ENCODE results near the gene LRRC10B.

The LRRC10B gene

GRCh38 chr11:61553373-61554171 lies 45.0 kb downstream of the LRRC10B start:
- Histone ChIP-seq H3K4ac (ENCODE audit: low read length) (no peak overlapping the region), H2BK12ac (ENCODE audit: low read length) (peak overlapping the region; percentile 14), H3K23ac (ENCODE audit: low read depth, low read length, poor library complexity) (peak overlapping the region; percentile 75), H3K4me1 (ENCODE audit: control insufficient read depth in 2 of 2, insufficient read depth in 1 of 2, low read depth in 1 of 2, low read length in 2 of 2) (peaks cover 6 to 20% of the 10 kb centered on the region in 2 donors), H3K14ac (ENCODE audit: low read length) (peak overlapping the region; percentile 63), H4K8ac (ENCODE audit: low read depth, low read length) (no peak overlapping the region), H2BK15ac (ENCODE audit: low read length) (no peak overlapping the region), H4K91ac (ENCODE audit: low read depth, low read length, poor library complexity) (no peak overlapping the region), H3K4me3 (ENCODE audit: low read length in 2 of 2) (no peak overlapping the region), H3K27ac (replicated peaks; ENCODE audit: low read length) (no peak overlapping the region), H3K27me3 (ENCODE audit: control insufficient read depth in 3 of 3, insufficient read depth in 3 of 3, low read depth in 1 of 3, low read length in 3 of 3) (peaks cover 0 to 69% (median 19%) of the 10 kb centered on the region in 3 experiments), H3K36me3 (replicated peaks in 1 of 2; ENCODE audit: control insufficient read depth in 2 of 2, insufficient read depth in 2 of 2, low read length in 2 of 2) (no peaks in the 10 kb centered on the region), H3K9ac (ENCODE audit: low read depth, low read length, poor library complexity) (peak overlapping the region; percentile 15), H2AK5ac (ENCODE audit: low read depth, low read length) (peak overlapping the region; percentile 66), H3K79me1 (ENCODE audit: low read depth, low read length) (no peaks in the 10 kb centered on the region), H2AFZ (ENCODE audit: low read length) (no peak overlapping the region), H3K4me2 (ENCODE audit: insufficient read depth, low read length, poor library complexity, severe bottlenecking) (no peak overlapping the region), H3K18ac (ENCODE audit: low read length) (peak overlapping the region; percentile 93), H2BK120ac (ENCODE audit: low read depth, low read length) (peak overlapping the region; percentile 42), H3K9me3 (replicated peaks in 1 of 2; ENCODE audit: control insufficient read depth in 2 of 2, insufficient read depth in 1 of 2, low read depth in 1 of 2, low read length in 2 of 2) (no peaks in the 10 kb centered on the region), H2BK5ac (ENCODE audit: low read length) (no peak overlapping the region)
- no peak for DNase-seq (ENCODE audit: low spot score)
- no CpG with 5 or more reads among the region's 15 CpGs for WGBS, 2 donors (ENCODE audit: extremely low coverage in 2 of 2, insufficient read length in 2 of 2, insufficient replicate concordance in 1 of 2)

GRCh38 chr11:61554172-61554988 lies 45.8 kb downstream of the LRRC10B start:
- H4K91ac ChIP-seq (ENCODE audit: low read depth, low read length, poor library complexity) = peak overlapping the region; percentile 53
- peak overlapping the region; percentile 66 for H2AK5ac ChIP-seq (ENCODE audit: low read depth, low read length)
- no peaks in the 10 kb centered on the region for H3K79me1 ChIP-seq (ENCODE audit: low read depth, low read length)
- H4K8ac ChIP-seq (ENCODE audit: low read depth, low read length) = no peak overlapping the region
- peak overlapping the region; percentile 72 for H2BK5ac ChIP-seq (ENCODE audit: low read length)
- peaks cover 0 to 66% (median 19%) of the 10 kb centered on the region in 3 experiments for H3K27me3 ChIP-seq (ENCODE audit: control insufficient read depth in 3 of 3, insufficient read depth in 3 of 3, low read depth in 1 of 3, low read length in 3 of 3)
- H3K4ac ChIP-seq (ENCODE audit: low read length) = no peak overlapping the region
- H3K9ac ChIP-seq (ENCODE audit: low read depth, low read length, poor library complexity) = peak overlapping the region; percentile 53
- H3K14ac ChIP-seq (ENCODE audit: low read length) = peak overlapping the region; percentile 59
- WGBS, 2 donors (ENCODE audit: extremely low coverage in 2 of 2, insufficient read length in 2 of 2, insufficient replicate concordance in 1 of 2) = no CpG with 5 or more reads among the region's 13 CpGs
- DNase-seq (ENCODE audit: low spot score) = no peak
- no peaks in the 10 kb centered on the region for H3K9me3 ChIP-seq (replicated peaks in 1 of 2; ENCODE audit: control insufficient read depth in 2 of 2, insufficient read depth in 1 of 2, low read depth in 1 of 2, low read length in 2 of 2)
- H3K18ac ChIP-seq (ENCODE audit: low read length) = peak overlapping the region; percentile 93
- peak overlapping the region in 1 of 2 donors; percentile 66 for H3K4me3 ChIP-seq (ENCODE audit: low read length in 2 of 2)
- no peak overlapping the region for H2AFZ ChIP-seq (ENCODE audit: low read length)
- H2BK12ac ChIP-seq (ENCODE audit: low read length) = peak overlapping the region; percentile 24
- peak overlapping the region; percentile 99 for H2BK15ac ChIP-seq (ENCODE audit: low read length)
- H3K36me3 ChIP-seq (replicated peaks in 1 of 2; ENCODE audit: control insufficient read depth in 2 of 2, insufficient read depth in 2 of 2, low read length in 2 of 2) = no peaks in the 10 kb centered on the region
- H3K4me2 ChIP-seq (ENCODE audit: insufficient read depth, low read length, poor library complexity, severe bottlenecking) = no peak overlapping the region
- peak overlapping the region; percentile 75 for H3K23ac ChIP-seq (ENCODE audit: low read depth, low read length, poor library complexity)
- peaks cover 6 to 19% of the 10 kb centered on the region in 2 donors for H3K4me1 ChIP-seq (ENCODE audit: control insufficient read depth in 2 of 2, insufficient read depth in 1 of 2, low read depth in 1 of 2, low read length in 2 of 2)
- H3K27ac ChIP-seq (replicated peaks; ENCODE audit: low read length) = no peak overlapping the region
- H2BK120ac ChIP-seq (ENCODE audit: low read depth, low read length) = no peak overlapping the region

GRCh38 chr11:61555051-61555969 lies 46.8 kb downstream of the LRRC10B start:
- peak overlapping the region; percentile 92 for H2AK5ac ChIP-seq (ENCODE audit: low read depth, low read length)
- peak overlapping the region; percentile 91 for H2BK12ac ChIP-seq (ENCODE audit: low read length)
- no peak overlapping the region for H4K8ac ChIP-seq (ENCODE audit: low read depth, low read length)
- peak; percentile 83 for DNase-seq (ENCODE audit: low spot score)
- H3K4ac ChIP-seq (ENCODE audit: low read length) = no peak overlapping the region
- H4K91ac ChIP-seq (ENCODE audit: low read depth, low read length, poor library complexity) = no peak overlapping the region
- H3K79me1 ChIP-seq (ENCODE audit: low read depth, low read length) = no peaks in the 10 kb centered on the region
- no CpG with 5 or more reads among the region's 57 CpGs for WGBS, 2 donors (ENCODE audit: extremely low coverage in 2 of 2, insufficient read length in 2 of 2, insufficient replicate concordance in 1 of 2)
- no peak overlapping the region for H2BK120ac ChIP-seq (ENCODE audit: low read depth, low read length)
- H3K14ac ChIP-seq (ENCODE audit: low read length) = peak overlapping the region; percentile 61
- peak overlapping the region; percentile 93 for H3K18ac ChIP-seq (ENCODE audit: low read length)
- H3K36me3 ChIP-seq (replicated peaks in 1 of 2; ENCODE audit: control insufficient read depth in 2 of 2, insufficient read depth in 2 of 2, low read length in 2 of 2) = no peaks in the 10 kb centered on the region
- peak overlapping the region; percentile 75 for H3K23ac ChIP-seq (ENCODE audit: low read depth, low read length, poor library complexity)
- H3K9ac ChIP-seq (ENCODE audit: low read depth, low read length, poor library complexity) = peak overlapping the region; percentile 68
- H3K4me2 ChIP-seq (ENCODE audit: insufficient read depth, low read length, poor library complexity, severe bottlenecking) = peak overlapping the region; percentile 75
- H2BK5ac ChIP-seq (ENCODE audit: low read length) = peak overlapping the region; percentile 72
- H3K27me3 ChIP-seq (ENCODE audit: control insufficient read depth in 3 of 3, insufficient read depth in 3 of 3, low read depth in 1 of 3, low read length in 3 of 3) = peaks cover 0 to 69% (median 19%) of the 10 kb centered on the region in 3 experiments
- H3K27ac ChIP-seq (replicated peaks; ENCODE audit: low read length) = no peak overlapping the region
- H2BK15ac ChIP-seq (ENCODE audit: low read length) = peak overlapping the region; percentile 99
- peak overlapping the region in 1 of 2 donors; percentile 69 for H3K4me3 ChIP-seq (ENCODE audit: low read length in 2 of 2)
- H3K4me1 ChIP-seq (ENCODE audit: control insufficient read depth in 2 of 2, insufficient read depth in 1 of 2, low read depth in 1 of 2, low read length in 2 of 2) = peaks cover 6 to 18% of the 10 kb centered on the region in 2 donors
- H3K9me3 ChIP-seq (replicated peaks in 1 of 2; ENCODE audit: control insufficient read depth in 2 of 2, insufficient read depth in 1 of 2, low read depth in 1 of 2, low read length in 2 of 2) = no peaks in the 10 kb centered on the region
- peak overlapping the region; percentile 38 for H2AFZ ChIP-seq (ENCODE audit: low read length)

Data from neuronal stem cell (in vitro differentiated cells).